ENCODE measurements around the gene WNK1. TPM values are rescaled to one million over a fixed set of nuclear protein-coding genes. Genes with fewer than 3 reads are reported as not detected.
"Not testable (repeated sequence)": the region's sequence is repeated elsewhere in the genome, so short reads cannot be mapped to it uniquely, and the experiment has no call there.

The WNK1 gene
- total RNA-seq: 100 to 1,000 TPM; 247 to 373 (median 302) TPM
- polyA plus RNA-seq: 100 to 1,000 TPM in 1 of 2 donors, 10 to 100 TPM in 1; 59.9 to 247 TPM
- long read RNA-seq, donor 1, partial matches to known transcripts: 141 of 202 reads
- long read RNA-seq, donor 1, other reads (novel, unspliced or antisense): 59 of 202 reads
- long read RNA-seq, donor 2, partial matches to known transcripts: 209 of 304 reads
- long read RNA-seq, donor 2, other reads (novel, unspliced or antisense): 91 of 304 reads
- long read RNA-seq, donor 3, partial matches to known transcripts: 167 of 222 reads
- long read RNA-seq, donor 3, other reads (novel, unspliced or antisense): 54 of 222 reads

GRCh38 chr12:751999-752694 lies at the start of gene WNK1:
WNK1 (plus strand) TSS chr12:752579; CDS start chr12:753566, 987 bp downstream.
- H3K9me3 ChIP-seq: no peaks in the 10 kb centered on the region
- intact Hi-C loops (cut with DNase I): loop anchor here (1.0 to 5.0 kb wide), 21 partner anchors 33 to 195 kb away; partner anchors contain the start of genes RAD52 (in 2 of the 10) and NINJ2 (in 1 of the 10)
- H3K27ac ChIP-seq: peak within 1 kb of the TSS; percentile 79 to 99 (median 98)
- H3K36me3 ChIP-seq: no peaks in the 10 kb centered on the region
- H3K4me3 ChIP-seq: peak within 1 kb of the TSS; percentile 61 to 97 (median 86)
- DNase-seq (peak; percentile 97 to 99 (median 98)), ATAC-seq (peak; percentile 88 to 91 (median 90))
- peak in 1 of 2 donors; percentile 92 for TF ChIP-seq POLR2A (IDR thresholded peaks at IDR 0.05)
- TF ChIP-seq CTCF (IDR thresholded peaks at IDR 0.05): no peak
- H3K4me1 ChIP-seq: peaks cover 0 to 55% (median 30%) of the 10 kb centered on the region in 12 donors
- 0 to 1% (median 1%) methylated on average over 38 to 41 of the region's 41 CpGs for WGBS, 4 donors
- no peaks in the 10 kb centered on the region for H3K27me3 ChIP-seq

- peak overlapping the region in 4 of 12 donors; percentile 5 to 32 (median 8) for H3K27ac ChIP-seq
- ATAC-seq: peak in 2 of 4 donors; percentile 32 to 52
- intact Hi-C loops (cut with DNase I): loop anchor here in 1 of 10 donors (5.0 kb wide), 1 partner anchor 48 kb away; the partner anchor contains the start of gene WNK1
Measured at GRCh38 chr12:704516-705242, 47.7 kb upstream of the WNK1 start.

DNA sequence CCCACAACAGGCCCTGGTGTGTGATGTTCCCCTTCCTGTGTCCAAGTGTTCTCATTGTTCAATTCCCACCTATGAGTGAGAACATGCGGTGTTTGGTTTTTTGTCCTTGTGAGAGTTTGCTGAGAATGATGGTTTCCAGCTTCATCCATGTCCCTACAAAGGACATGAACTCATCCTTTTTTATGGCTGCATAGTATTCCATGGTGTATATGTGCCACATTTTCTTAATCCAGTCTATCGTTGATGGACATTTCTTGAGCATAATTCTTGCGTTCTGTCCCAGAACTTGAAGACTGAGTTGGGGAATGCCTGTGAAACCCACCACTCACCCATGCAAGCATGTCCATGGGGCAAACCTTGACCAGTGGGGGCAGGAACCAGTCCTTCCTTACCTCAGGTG lies 44.3 kb upstream of the WNK1 start:
- ATAC-seq; H3K27me3 ChIP-seq; H3K36me3 ChIP-seq; intact Hi-C loops (cut with DNase I); H3K27ac ChIP-seq; H3K9me3 ChIP-seq; DNase-seq; H3K4me3 ChIP-seq: not testable (repeated sequence)
- WGBS, 4 donors: 73 to 100% (median 80%) methylated on average over 2 to 3 of the region's 3 CpGs
- H3K4me1 ChIP-seq: peaks cover 0 to 24% (median 5%) of the 10 kb centered on the region in 12 donors

More at GRCh38 chr12:704516-705242, 47.7 kb upstream of the WNK1 start:
- Histone ChIP-seq H3K4me1 (peaks cover 0 to 22% (median 3%) of the 10 kb centered on the region in 12 donors), H3K9me3 (no peaks in the 10 kb centered on the region), H3K4me3 (no peak overlapping the region), H3K36me3 (no peaks in the 10 kb centered on the region), H3K27me3 (no peaks in the 10 kb centered on the region)
- no peak for TF ChIP-seq CTCF (IDR thresholded peaks at IDR 0.05)
- TF ChIP-seq POLR2A (IDR thresholded peaks at IDR 0.05): no peak
- no peak for DNase-seq
- WGBS, 4 donors: 73 to 78% (median 77%) methylated on average over 5 of the region's 5 CpGs

DNA sequence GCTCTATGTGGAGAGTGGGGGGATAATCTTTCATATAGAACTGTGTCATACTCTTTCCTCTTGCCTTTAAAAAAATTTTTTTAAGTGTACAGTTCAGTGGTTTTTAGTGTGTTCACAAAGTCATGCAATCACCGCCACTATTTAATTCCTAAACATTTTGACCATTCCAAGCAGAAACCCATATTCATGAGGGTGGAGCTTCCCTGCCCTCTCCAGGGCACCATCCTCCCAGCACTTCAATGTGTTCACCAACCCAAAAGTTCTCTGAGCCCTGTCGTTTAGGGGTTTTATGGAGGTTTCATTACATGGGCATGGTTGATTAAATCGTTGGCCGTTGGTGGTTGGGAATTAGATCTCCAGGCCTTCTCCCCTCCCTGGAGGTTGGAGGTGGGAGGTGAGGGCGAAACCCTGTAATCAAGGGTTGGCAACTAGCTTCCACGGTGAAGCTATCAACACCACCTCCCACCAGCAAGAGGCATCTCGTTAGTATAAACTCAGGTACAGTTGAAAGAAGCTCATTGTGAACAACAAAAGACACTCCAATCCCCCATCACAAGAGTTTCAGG lies 42.8 kb upstream of the WNK1 start:
- Histone ChIP-seq H3K9me3 (no peaks in the 10 kb centered on the region), H3K27ac (no peak overlapping the region), H3K4me3 (no peak overlapping the region), H3K36me3 (no peaks in the 10 kb centered on the region), H3K27me3 (no peaks in the 10 kb centered on the region), H3K4me1 (peaks cover 0 to 17% (median 4%) of the 10 kb centered on the region in 12 donors)
- DNase-seq (no peak), ATAC-seq (no peak)
- TF ChIP-seq CTCF (IDR thresholded peaks at IDR 0.05): no peak
- no peak for TF ChIP-seq POLR2A (IDR thresholded peaks at IDR 0.05)
- intact Hi-C loops (cut with DNase I): loop anchor here in 1 of 10 donors (10.0 kb wide), 1 partner anchor 135 kb away; no protein-coding TSS in a partner anchor
- 82 to 91% (median 85%) methylated on average over 7 of the region's 7 CpGs for WGBS, 4 donors

All from heart left ventricle (tissue), 16 donors.